NCI-H1105 (cell line): ENCODE data around the gene SOX3.

Source experiments
- DNase-seq: peaks from one replicate; lab custom pipeline; 2025; lab: John Stamatoyannopoulos, UW

SOX3 gene

GRCh38 chrX:140504371-140505324, at the start of gene SOX3:
TSS of gene SOX3 (minus strand) at chrX:140505069. CDS start at chrX:140505060, 9 bp downstream.
- DNase-seq: no peak

GRCh38 chrX:140548985-140549384, 44.1 kb upstream of the SOX3 start:
- no peak for DNase-seq

GRCh38 chrX:140526171-140526570, 21.3 kb upstream of the SOX3 start:
- no peak for DNase-seq

- no peak for DNase-seq
Observed at GRCh38 chrX:140525448-140525847, 20.6 kb upstream of the SOX3 start.

GRCh38 chrX:140524556-140524955, 19.7 kb upstream of the SOX3 start:
- no peak for DNase-seq

GRCh38 chrX:140521393-140521792, 16.5 kb upstream of the SOX3 start:
- DNase-seq: no peak

- DNase-seq: no peak
Observed at GRCh38 chrX:140514554-140514953, 9.7 kb upstream of the SOX3 start.

- DNase-seq: no peak
Observed at GRCh38 chrX:140510895-140511295, 6.0 kb upstream of the SOX3 start.

- DNase-seq: no peak
Observed at GRCh38 chrX:140510306-140510676, 5.4 kb upstream of the SOX3 start.

GRCh38 chrX:140509468-140510305, 4.8 kb upstream of the SOX3 start:
- DNase-seq: no peak

GRCh38 chrX:140508958-140509357, 4.1 kb upstream of the SOX3 start:
- DNase-seq: no peak

- peak; percentile 3 for DNase-seq
Observed at GRCh38 chrX:140507982-140508305, 3.1 kb upstream of the SOX3 start.

- no peak for DNase-seq
Observed at GRCh38 chrX:140507223-140507981, 2.5 kb upstream of the SOX3 start.

GRCh38 chrX:140505421-140506337, 810 bp upstream of the SOX3 start:
- no peak for DNase-seq

GRCh38 chrX:140503714-140504351, 1.0 kb downstream of the SOX3 start:
- DNase-seq: no peak

- no peak for DNase-seq
Observed at GRCh38 chrX:140503238-140503601, 1.6 kb downstream of the SOX3 start.

- no peak for DNase-seq
Observed at GRCh38 chrX:140502491-140503237, 2.2 kb downstream of the SOX3 start.

- DNase-seq: no peak
Observed at GRCh38 chrX:140501940-140502468, 2.9 kb downstream of the SOX3 start.

- DNase-seq: no peak
Observed at GRCh38 chrX:140501321-140501720, 3.5 kb downstream of the SOX3 start.

- DNase-seq: no peak
Observed at GRCh38 chrX:140500441-140500840, 4.4 kb downstream of the SOX3 start.
